Hepatocyte (in vitro differentiated cells): ENCODE data around the gene LRP1B.

Source experiments
- CTCF ChIP-seq: fragments of 200-600 bp; sonication (generic); IDR thresholded peaks from 2 replicates; pipeline ENCODE4 v1.5.1; 2016; ENCODE audit warnings: antibody characterized with exemption, mild to moderate bottlenecking; ENCODE audit not compliant: poor library complexity
- EZH2 ChIP-seq: fragments of 200-600 bp; sonication (generic); IDR thresholded peaks from 2 replicates; pipeline ENCODE4 v1.6.1; 2016; ENCODE audit warnings: antibody characterized with exemption, mild to moderate bottlenecking, borderline replicate concordance
- EZH2phosphoT487 ChIP-seq: fragments of 200-600 bp; sonication (generic); IDR thresholded peaks from one replicate; pipeline ENCODE4 v1.6.1; 2018; ENCODE audit warnings: antibody characterized with exemption, mild to moderate bottlenecking, low read depth, moderate library complexity; ENCODE audit not compliant: unreplicated experiment, severe bottlenecking

DNA sequence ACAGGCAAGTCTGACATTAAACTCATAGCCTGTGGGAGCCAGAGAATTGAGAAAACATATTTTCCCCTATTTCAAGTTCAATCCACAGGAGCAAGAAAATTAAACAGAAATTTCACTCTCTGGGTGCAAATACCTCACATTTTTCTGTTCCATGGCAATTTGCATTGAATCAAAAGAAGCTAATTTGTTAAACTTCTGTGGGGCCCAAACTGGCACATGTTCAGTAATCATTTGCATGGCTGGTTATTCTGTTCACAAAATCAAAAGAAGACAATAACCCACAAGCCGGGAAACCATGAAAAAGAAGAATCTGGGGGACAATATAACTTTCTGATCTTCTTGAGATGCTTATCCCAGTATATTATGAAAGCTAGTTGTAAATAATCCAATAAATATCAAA, 363.1 kb downstream of the LRP1B start:
- TF ChIP-seq CTCF (no peak), EZH2 (no peak), EZH2phosphoT487 (no peak)
